HepG2 (cell line): ENCODE data around the gene LOXL3. TPM values are rescaled to one million over a fixed set of nuclear protein-coding genes. Genes with fewer than 3 reads are reported as not detected.

ENCODE experiments used
- AHR ChIP-seq: IDR thresholded peaks from 2 replicates; pipeline ENCODE4 v1.6.1; 2018; ENCODE audit warnings: missing genetic modification reagents, missing compliant biosample characterization
- FOXJ3 ChIP-seq: sonication (generic); formaldehyde crosslinking; IDR thresholded peaks from 2 replicates; pipeline ENCODE4 v1.4.0; 2020; ENCODE audit warnings: missing genetic modification reagents, mild to moderate bottlenecking, borderline replicate concordance
- HNF4G ChIP-seq, 2 experiments: sonication (generic) in 1 of 2; formaldehyde crosslinking in 1 of 2; IDR thresholded peaks; 2 replicates each; pipeline versions ENCODE4 v1.4.0 to v1.6.1; 2011 to 2020; ENCODE audit warnings: borderline replicate concordance in 2 of 2, low read depth in 2 of 2, mild to moderate bottlenecking in 2 of 2, low read length in 1 of 2, missing genetic modification reagents in 1 of 2, moderate library complexity in 1 of 2
- MTF2 ChIP-seq: sonication (generic); formaldehyde crosslinking; IDR thresholded peaks from 2 replicates; pipeline ENCODE4 v1.5.0; 2020; ENCODE audit warnings: missing genetic modification reagents, borderline replicate concordance
- RCOR2 ChIP-seq: IDR thresholded peaks from 2 replicates; pipeline ENCODE4 v1.6.1; 2016; ENCODE audit warnings: missing biosample characterization, missing genetic modification reagents
- RFXANK ChIP-seq: IDR thresholded peaks from 2 replicates; pipeline ENCODE4 v1.6.1; 2016
- TBX3 ChIP-seq: fragments of 450-650 bp; IDR thresholded peaks from 2 replicates; pipeline ENCODE4 v1.6.1; 2017; ENCODE audit warnings: antibody characterized with exemption, mild to moderate bottlenecking, inconsistent platforms, borderline replicate concordance
- TMF1 ChIP-seq: sonication (generic); formaldehyde crosslinking; IDR thresholded peaks from 2 replicates; pipeline ENCODE4 v1.8.1; 2022; ENCODE audit warnings: low read depth, missing genetic modification reagents
- ZFY ChIP-seq: sonication (generic); formaldehyde crosslinking; IDR thresholded peaks from 2 replicates; pipeline ENCODE4 v1.4.0; 2020; ENCODE audit warnings: missing genetic modification reagents
- ZNF224 ChIP-seq: sonication (generic); formaldehyde crosslinking; IDR thresholded peaks from 2 replicates; pipeline ENCODE4 v1.5.0; 2020; ENCODE audit warnings: mild to moderate bottlenecking, missing genetic modification reagents
- ZNF550 ChIP-seq: sonication (generic); formaldehyde crosslinking; IDR thresholded peaks from 2 replicates; pipeline ENCODE4 v1.4.0; 2020; ENCODE audit warnings: mild to moderate bottlenecking, missing genetic modification reagents, borderline replicate concordance
- ZNF563 ChIP-seq: sonication (generic); formaldehyde crosslinking; IDR thresholded peaks from 2 replicates; pipeline ENCODE4 v1.8.0; 2022; ENCODE audit warnings: mild to moderate bottlenecking, moderate library complexity, missing genetic modification reagents
- ZNF724P ChIP-seq: sonication (generic); formaldehyde crosslinking; IDR thresholded peaks from 2 replicates; pipeline ENCODE4 v1.8.0; 2022; ENCODE audit warnings: missing genetic modification reagents, borderline replicate concordance
- ZNF749 ChIP-seq: sonication (generic); formaldehyde crosslinking; IDR thresholded peaks from 2 replicates; pipeline ENCODE4 v1.8.0; 2022; ENCODE audit warnings: mild to moderate bottlenecking, missing genetic modification reagents, moderate library complexity, borderline replicate concordance
- ZSCAN31 ChIP-seq: sonication (generic); formaldehyde crosslinking; IDR thresholded peaks from 2 replicates; pipeline ENCODE4 v1.5.0; 2020; ENCODE audit warnings: low read depth, mild to moderate bottlenecking, missing genetic modification reagents
- polyA plus RNA-seq, 8 experiments: library from polyadenylated mRNA; depleted of rRNA in 3 of 8; stranded (reverse) in 7 of 8; unstranded in 1 of 8; fragments of >200 nt; fragmentation: Illumina TruSeq in 4 of 8; extraction: Trizol in 4 of 8; gene quantifications; 2 replicates each; pipeline versions ENCODE4 v1.2.1 to v1.2.3, GENCODE V29; 2011 to 2016; ENCODE audit warnings: low read depth in 4 of 8, missing spikeins in 1 of 8, mixed read lengths in 1 of 8; ENCODE audit not compliant: insufficient read depth in 1 of 8
- total RNA-seq, 5 experiments: library from RNA; depleted of rRNA; stranded (reverse); fragments of >200 nt; fragmentation: Illumina TruSeq; extraction: Trizol; gene quantifications; 2 replicates each; pipeline ENCODE4 v1.2.3, GENCODE V29; 2016; ENCODE audit warnings: low read depth in 1 of 5
- TF ChIP-seq, protein P1 (sequence below): sonication (generic); formaldehyde crosslinking; IDR thresholded peaks from 2 replicates; pipeline ENCODE4 v1.4.0; 2020; ENCODE audit warnings: missing genetic modification reagents
- TF ChIP-seq, protein P2 (sequence below): sonication (generic); formaldehyde crosslinking; IDR thresholded peaks from 2 replicates; pipeline ENCODE4 v1.5.0; 2020; ENCODE audit warnings: mild to moderate bottlenecking, low read depth, missing genetic modification reagents, borderline replicate concordance
- TF ChIP-seq, protein P3 (sequence below): sonication (generic); formaldehyde crosslinking; IDR thresholded peaks from 2 replicates; pipeline ENCODE4 v1.4.0; 2020; ENCODE audit warnings: missing genetic modification reagents
- TF ChIP-seq, protein P4 (sequence below): sonication (generic); formaldehyde crosslinking; IDR thresholded peaks from 2 replicates; pipeline ENCODE4 v1.5.0; 2020; ENCODE audit warnings: mild to moderate bottlenecking, missing genetic modification reagents
- TF ChIP-seq, protein P5 (sequence below): sonication (generic); formaldehyde crosslinking; IDR thresholded peaks from 2 replicates; pipeline ENCODE4 v1.4.0; 2020; ENCODE audit warnings: mild to moderate bottlenecking, missing genetic modification reagents

Gene LOXL3
- total and polyA plus RNA-seq, 2 of the 13 experiments (the other 11 are each of a cell fraction or from before 2014, with no cell fraction given) = 0.55 to 6.5 TPM

DNA sequence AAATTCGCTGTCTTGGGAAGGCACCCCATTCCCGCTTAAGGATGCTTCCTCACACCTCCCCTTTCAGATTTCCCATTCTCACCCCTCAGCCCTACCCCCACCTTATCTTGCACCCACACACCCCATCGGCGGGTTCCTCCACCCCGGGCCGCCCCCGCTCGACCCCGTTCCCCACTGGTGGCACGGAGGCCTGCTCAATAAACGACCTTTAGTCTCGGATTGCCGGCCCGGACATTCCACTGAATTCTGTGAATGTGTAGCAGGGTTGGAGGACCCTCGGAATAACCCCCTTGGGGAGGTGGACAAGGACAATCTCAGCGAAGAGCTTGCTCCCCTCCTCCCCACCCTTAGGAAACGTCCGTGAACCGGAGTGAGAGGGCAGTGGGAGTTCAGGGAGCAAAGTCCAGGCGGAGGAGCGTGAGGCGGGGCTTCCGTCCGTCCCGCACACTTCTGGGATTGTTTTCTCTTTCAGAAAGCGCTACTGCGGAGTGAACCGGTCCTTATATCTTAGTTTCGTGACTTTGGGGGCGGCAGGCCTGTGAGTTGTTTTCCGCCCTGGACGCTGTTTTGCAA, 51.5 kb downstream of the LOXL3 start (continued):
- TF ChIP-seq ZNF724P (CRISPR knock-in tag) (no peak), FOXJ3 (CRISPR knock-in tag) (no peak), ZFY (CRISPR knock-in tag) (peak; percentile 39), HNF4G (IDR thresholded peaks at IDR 0.05; ENCODE audit: borderline replicate concordance, low read depth, low read length) (peak; percentile 98), HNF4G (CRISPR knock-in tag; IDR thresholded peaks at IDR 0.05; ENCODE audit: borderline replicate concordance, low read depth) (peak; percentile 99), RFXANK (CRISPR knock-in tag) (peak; percentile 20; the same call in 1 of the 2 replicates), MTF2 (CRISPR knock-in tag) (no peak), ZNF550 (CRISPR knock-in tag) (no peak), RCOR2 (CRISPR knock-in tag) (peak; percentile 71), TMF1 (0 out of 2 replicates have a peak, but pooled peaks have one; percentile 1), ZNF224 (no peak), ZSCAN31 (no peak), TBX3 (peak; percentile 39; the same call in 1 of the 2 replicates), ZNF749 (CRISPR knock-in tag) (0 out of 2 replicates have a peak, but pooled peaks have one; percentile 12), AHR (CRISPR knock-in tag) (peak; percentile 49; the same call in 1 of the 2 replicates), ZNF563 (CRISPR knock-in tag) (no peak; the same call in 1 of the 2 replicates)
- TF ChIP-seq, protein P1, sequence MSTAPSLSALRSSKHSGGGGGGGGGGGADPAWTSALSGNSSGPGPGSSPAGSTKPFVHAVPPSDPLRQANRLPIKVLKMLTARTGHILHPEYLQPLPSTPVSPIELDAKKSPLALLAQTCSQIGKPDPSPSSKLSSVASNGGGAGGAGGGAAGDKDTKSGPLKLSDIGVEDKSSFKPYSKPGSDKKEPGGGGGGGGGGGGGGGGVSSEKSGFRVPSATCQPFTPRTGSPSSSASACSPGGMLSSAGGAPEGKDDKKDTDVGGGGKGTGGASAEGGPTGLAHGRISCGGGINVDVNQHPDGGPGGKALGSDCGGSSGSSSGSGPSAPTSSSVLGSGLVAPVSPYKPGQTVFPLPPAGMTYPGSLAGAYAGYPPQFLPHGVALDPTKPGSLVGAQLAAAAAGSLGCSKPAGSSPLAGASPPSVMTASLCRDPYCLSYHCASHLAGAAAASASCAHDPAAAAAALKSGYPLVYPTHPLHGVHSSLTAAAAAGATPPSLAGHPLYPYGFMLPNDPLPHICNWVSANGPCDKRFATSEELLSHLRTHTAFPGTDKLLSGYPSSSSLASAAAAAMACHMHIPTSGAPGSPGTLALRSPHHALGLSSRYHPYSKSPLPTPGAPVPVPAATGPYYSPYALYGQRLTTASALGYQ (CRISPR knock-in tag) = peak; percentile 25; the same call in 1 of the 2 replicates
- TF ChIP-seq, protein P2, sequence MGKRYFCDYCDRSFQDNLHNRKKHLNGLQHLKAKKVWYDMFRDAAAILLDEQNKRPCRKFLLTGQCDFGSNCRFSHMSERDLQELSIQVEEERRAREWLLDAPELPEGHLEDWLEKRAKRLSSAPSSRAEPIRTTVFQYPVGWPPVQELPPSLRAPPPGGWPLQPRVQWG (CRISPR knock-in tag) = no peak
- TF ChIP-seq, protein P3, sequence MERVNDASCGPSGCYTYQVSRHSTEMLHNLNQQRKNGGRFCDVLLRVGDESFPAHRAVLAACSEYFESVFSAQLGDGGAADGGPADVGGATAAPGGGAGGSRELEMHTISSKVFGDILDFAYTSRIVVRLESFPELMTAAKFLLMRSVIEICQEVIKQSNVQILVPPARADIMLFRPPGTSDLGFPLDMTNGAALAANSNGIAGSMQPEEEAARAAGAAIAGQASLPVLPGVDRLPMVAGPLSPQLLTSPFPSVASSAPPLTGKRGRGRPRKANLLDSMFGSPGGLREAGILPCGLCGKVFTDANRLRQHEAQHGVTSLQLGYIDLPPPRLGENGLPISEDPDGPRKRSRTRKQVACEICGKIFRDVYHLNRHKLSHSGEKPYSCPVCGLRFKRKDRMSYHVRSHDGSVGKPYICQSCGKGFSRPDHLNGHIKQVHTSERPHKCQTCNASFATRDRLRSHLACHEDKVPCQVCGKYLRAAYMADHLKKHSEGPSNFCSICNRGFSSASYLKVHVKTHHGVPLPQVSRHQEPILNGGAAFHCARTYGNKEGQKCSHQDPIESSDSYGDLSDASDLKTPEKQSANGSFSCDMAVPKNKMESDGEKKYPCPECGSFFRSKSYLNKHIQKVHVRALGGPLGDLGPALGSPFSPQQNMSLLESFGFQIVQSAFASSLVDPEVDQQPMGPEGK = peak; percentile 96
- TF ChIP-seq, protein P4, sequence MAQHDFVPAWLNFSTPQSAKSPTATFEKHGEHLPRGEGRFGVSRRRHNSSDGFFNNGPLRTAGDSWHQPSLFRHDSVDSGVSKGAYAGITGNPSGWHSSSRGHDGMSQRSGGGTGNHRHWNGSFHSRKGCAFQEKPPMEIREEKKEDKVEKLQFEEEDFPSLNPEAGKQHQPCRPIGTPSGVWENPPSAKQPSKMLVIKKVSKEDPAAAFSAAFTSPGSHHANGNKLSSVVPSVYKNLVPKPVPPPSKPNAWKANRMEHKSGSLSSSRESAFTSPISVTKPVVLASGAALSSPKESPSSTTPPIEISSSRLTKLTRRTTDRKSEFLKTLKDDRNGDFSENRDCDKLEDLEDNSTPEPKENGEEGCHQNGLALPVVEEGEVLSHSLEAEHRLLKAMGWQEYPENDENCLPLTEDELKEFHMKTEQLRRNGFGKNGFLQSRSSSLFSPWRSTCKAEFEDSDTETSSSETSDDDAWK (CRISPR knock-in tag) = no peak
- TF ChIP-seq, protein P5, sequence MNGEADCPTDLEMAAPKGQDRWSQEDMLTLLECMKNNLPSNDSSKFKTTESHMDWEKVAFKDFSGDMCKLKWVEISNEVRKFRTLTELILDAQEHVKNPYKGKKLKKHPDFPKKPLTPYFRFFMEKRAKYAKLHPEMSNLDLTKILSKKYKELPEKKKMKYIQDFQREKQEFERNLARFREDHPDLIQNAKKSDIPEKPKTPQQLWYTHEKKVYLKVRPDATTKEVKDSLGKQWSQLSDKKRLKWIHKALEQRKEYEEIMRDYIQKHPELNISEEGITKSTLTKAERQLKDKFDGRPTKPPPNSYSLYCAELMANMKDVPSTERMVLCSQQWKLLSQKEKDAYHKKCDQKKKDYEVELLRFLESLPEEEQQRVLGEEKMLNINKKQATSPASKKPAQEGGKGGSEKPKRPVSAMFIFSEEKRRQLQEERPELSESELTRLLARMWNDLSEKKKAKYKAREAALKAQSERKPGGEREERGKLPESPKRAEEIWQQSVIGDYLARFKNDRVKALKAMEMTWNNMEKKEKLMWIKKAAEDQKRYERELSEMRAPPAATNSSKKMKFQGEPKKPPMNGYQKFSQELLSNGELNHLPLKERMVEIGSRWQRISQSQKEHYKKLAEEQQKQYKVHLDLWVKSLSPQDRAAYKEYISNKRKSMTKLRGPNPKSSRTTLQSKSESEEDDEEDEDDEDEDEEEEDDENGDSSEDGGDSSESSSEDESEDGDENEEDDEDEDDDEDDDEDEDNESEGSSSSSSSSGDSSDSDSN (CRISPR knock-in tag) = no peak
